Skin epidermis (tissue), 12 donors: ENCODE measurements around the gene REPS2.

Experiments used
- H3K27ac ChIP-seq, 21 experiments: fragments of 200-600 bp; sonication (generic) in 11 of 21; one replicate each; pipeline ENCODE4 v1.5.0; 2020; ENCODE audit warnings: mild to moderate bottlenecking in 3 of 21, inconsistent platforms in 2 of 21, moderate library complexity in 2 of 21
- H3K4me3 ChIP-seq, 7 experiments: fragments of 200-600 bp; sonication (generic) in 2 of 7; one replicate each; pipeline ENCODE4 v1.5.0; 2020; ENCODE audit warnings: inconsistent platforms in 2 of 7, mild to moderate bottlenecking in 2 of 7, moderate library complexity in 1 of 7

The REPS2 gene

GRCh38 chrX:16993791-16994318 lies 47.4 kb downstream of the REPS2 start:
- H3K27ac ChIP-seq, result no peak overlapping the region
- H3K4me3 ChIP-seq, result no peak overlapping the region

- no peak overlapping the region for H3K27ac ChIP-seq
- H3K4me3 ChIP-seq, result no peak overlapping the region
These were observed 48.3 kb downstream of the REPS2 start for GRCh38 chrX:16994736-16995135.

GRCh38 chrX:16997313-16997712 lies 50.9 kb downstream of the REPS2 start:
- Histone ChIP-seq H3K4me3 (no peak overlapping the region), H3K27ac (no peak overlapping the region)

- H3K4me3 ChIP-seq, result no peak overlapping the region
- H3K27ac ChIP-seq, result no peak overlapping the region
These were observed 52.8 kb downstream of the REPS2 start for GRCh38 chrX:16999275-16999674.

GRCh38 chrX:17000751-17001150 lies 54.3 kb downstream of the REPS2 start:
- no peak overlapping the region for H3K4me3 ChIP-seq
- no peak overlapping the region for H3K27ac ChIP-seq

GRCh38 chrX:17005712-17006368 lies 59.4 kb downstream of the REPS2 start:
- Histone ChIP-seq H3K4me3 (no peak overlapping the region), H3K27ac (no peak overlapping the region)

- Histone ChIP-seq H3K27ac (no peak overlapping the region), H3K4me3 (no peak overlapping the region)
These were observed 60.8 kb downstream of the REPS2 start for GRCh38 chrX:17007134-17007768.

GRCh38 chrX:17009856-17010625 lies 63.6 kb downstream of the REPS2 start:
- Histone ChIP-seq H3K4me3 (no peak overlapping the region), H3K27ac (no peak overlapping the region)

GRCh38 chrX:17012465-17012864 lies 66.0 kb downstream of the REPS2 start:
- Histone ChIP-seq H3K27ac (no peak overlapping the region), H3K4me3 (no peak overlapping the region)

GRCh38 chrX:17014216-17014615 lies 67.8 kb downstream of the REPS2 start:
- H3K27ac ChIP-seq, result no peak overlapping the region
- no peak overlapping the region for H3K4me3 ChIP-seq

GRCh38 chrX:17017134-17017533 lies 70.7 kb downstream of the REPS2 start:
- Histone ChIP-seq H3K27ac (no peak overlapping the region), H3K4me3 (no peak overlapping the region)

- no peak overlapping the region for H3K4me3 ChIP-seq
- H3K27ac ChIP-seq, result no peak overlapping the region
These were observed 73.9 kb downstream of the REPS2 start for GRCh38 chrX:17020356-17020755.

GRCh38 chrX:17020851-17021821 lies 74.7 kb downstream of the REPS2 start:
- H3K27ac ChIP-seq, result no peak overlapping the region
- H3K4me3 ChIP-seq, result no peak overlapping the region

GRCh38 chrX:17021851-17022604 lies 75.6 kb downstream of the REPS2 start:
- Histone ChIP-seq H3K4me3 (no peak overlapping the region), H3K27ac (no peak overlapping the region)

GRCh38 chrX:17023661-17024060 lies 77.2 kb downstream of the REPS2 start:
- no peak overlapping the region for H3K27ac ChIP-seq
- no peak overlapping the region for H3K4me3 ChIP-seq

- Histone ChIP-seq H3K4me3 (no peak overlapping the region), H3K27ac (no peak overlapping the region)
These were observed 78.4 kb downstream of the REPS2 start for GRCh38 chrX:17024886-17025285.

GRCh38 chrX:17025621-17026302 lies 79.3 kb downstream of the REPS2 start:
- Histone ChIP-seq H3K27ac (no peak overlapping the region), H3K4me3 (no peak overlapping the region)

- Histone ChIP-seq H3K4me3 (no peak overlapping the region), H3K27ac (no peak overlapping the region)
These were observed 81.5 kb downstream of the REPS2 start for GRCh38 chrX:17027931-17028330.
